ENCODE measurements around the gene NCBP3. TPM values are rescaled to one million over a fixed set of nuclear protein-coding genes. Genes with fewer than 3 reads are reported as not detected.

Gene NCBP3
- total and polyA plus RNA-seq, 8 donors: 13.7 to 34.2 (median 15.4) TPM

GRCh38 chr17:3805581-3805980 is 40.5 kb downstream of the NCBP3 start:
- no peaks in the 10 kb centered on the region for H3K27me3 ChIP-seq
- TF ChIP-seq, protein P1, sequence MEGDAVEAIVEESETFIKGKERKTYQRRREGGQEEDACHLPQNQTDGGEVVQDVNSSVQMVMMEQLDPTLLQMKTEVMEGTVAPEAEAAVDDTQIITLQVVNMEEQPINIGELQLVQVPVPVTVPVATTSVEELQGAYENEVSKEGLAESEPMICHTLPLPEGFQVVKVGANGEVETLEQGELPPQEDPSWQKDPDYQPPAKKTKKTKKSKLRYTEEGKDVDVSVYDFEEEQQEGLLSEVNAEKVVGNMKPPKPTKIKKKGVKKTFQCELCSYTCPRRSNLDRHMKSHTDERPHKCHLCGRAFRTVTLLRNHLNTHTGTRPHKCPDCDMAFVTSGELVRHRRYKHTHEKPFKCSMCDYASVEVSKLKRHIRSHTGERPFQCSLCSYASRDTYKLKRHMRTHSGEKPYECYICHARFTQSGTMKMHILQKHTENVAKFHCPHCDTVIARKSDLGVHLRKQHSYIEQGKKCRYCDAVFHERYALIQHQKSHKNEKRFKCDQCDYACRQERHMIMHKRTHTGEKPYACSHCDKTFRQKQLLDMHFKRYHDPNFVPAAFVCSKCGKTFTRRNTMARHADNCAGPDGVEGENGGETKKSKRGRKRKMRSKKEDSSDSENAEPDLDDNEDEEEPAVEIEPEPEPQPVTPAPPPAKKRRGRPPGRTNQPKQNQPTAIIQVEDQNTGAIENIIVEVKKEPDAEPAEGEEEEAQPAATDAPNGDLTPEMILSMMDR (IDR thresholded peaks at IDR 0.05): no peak
- ATAC-seq: no peak
- no peaks in the 10 kb centered on the region for H3K9me3 ChIP-seq
- H3K4me3 ChIP-seq: no peak overlapping the region
- H3K27ac ChIP-seq: no peak overlapping the region
- 96 to 97% methylated on average over 5 of the region's 5 CpGs for WGBS, 2 donors
- peaks cover 0 to 16% (median 0%) of the 10 kb centered on the region in 3 donors for H3K36me3 ChIP-seq
- DNase-seq: no peak
- H3K4me1 ChIP-seq: no peaks in the 10 kb centered on the region
- intact Hi-C loops (cut with DNase I): no loop called here
- FAIRE-seq: no peak

DNA sequence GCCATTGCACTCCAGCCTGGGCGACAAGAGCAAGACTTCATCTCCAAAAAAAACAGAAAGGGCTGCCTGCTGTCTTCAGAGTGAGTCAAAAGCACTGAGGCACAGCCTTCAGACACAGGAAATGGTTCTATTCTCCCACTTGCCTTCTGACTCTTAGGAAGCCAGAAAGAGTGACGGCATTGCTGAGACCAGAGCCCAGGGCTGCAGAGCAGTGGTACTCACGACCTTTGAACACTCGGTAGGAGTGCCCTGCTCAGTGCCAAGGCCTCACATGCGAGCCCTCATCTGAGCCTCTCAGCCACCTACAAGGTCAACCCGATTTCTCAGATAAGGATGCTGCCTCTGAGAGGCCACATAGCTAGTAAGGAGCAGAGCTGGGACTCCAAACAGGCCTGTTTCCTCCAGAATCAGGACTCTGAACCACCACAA is 41.5 kb downstream of the NCBP3 start:
- no peak for DNase-seq
- TF ChIP-seq, protein P1 (IDR thresholded peaks at IDR 0.05): no peak
- Histone ChIP-seq H3K9me3 (no peaks in the 10 kb centered on the region), H3K4me1 (no peaks in the 10 kb centered on the region), H3K36me3 (peaks cover 0 to 9% (median 0%) of the 10 kb centered on the region in 3 donors), H3K4me3 (no peak overlapping the region), H3K27me3 (no peaks in the 10 kb centered on the region), H3K27ac (no peak overlapping the region)
- intact Hi-C loops (cut with DNase I): no loop called here
- FAIRE-seq: no peak
- ATAC-seq: peak in 3 of 4 donors; percentile 15 to 67 (median 67)
- WGBS, 2 donors: 44 to 45% methylated on average over 6 of the region's 6 CpGs

DNA sequence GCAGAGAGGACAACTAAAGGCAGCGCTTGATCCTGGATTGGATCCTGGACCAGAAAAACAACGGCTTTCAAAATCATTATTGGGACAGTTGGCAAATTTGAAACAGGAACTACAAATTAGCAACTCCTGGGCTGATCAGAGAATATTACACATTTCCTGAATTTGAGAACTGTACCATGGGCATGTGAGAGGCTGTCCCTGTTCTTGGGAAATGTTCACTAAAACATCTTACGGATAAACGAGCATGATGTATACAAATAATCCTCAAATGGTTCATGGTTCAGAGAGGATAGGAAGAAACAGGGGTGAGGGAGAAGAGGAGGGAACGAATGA is 42.8 kb downstream of the NCBP3 start:
- no peak for FAIRE-seq
- peak in 2 of 4 donors; percentile 25 to 44 for ATAC-seq
- intact Hi-C loops (cut with DNase I): no loop called here

DNA sequence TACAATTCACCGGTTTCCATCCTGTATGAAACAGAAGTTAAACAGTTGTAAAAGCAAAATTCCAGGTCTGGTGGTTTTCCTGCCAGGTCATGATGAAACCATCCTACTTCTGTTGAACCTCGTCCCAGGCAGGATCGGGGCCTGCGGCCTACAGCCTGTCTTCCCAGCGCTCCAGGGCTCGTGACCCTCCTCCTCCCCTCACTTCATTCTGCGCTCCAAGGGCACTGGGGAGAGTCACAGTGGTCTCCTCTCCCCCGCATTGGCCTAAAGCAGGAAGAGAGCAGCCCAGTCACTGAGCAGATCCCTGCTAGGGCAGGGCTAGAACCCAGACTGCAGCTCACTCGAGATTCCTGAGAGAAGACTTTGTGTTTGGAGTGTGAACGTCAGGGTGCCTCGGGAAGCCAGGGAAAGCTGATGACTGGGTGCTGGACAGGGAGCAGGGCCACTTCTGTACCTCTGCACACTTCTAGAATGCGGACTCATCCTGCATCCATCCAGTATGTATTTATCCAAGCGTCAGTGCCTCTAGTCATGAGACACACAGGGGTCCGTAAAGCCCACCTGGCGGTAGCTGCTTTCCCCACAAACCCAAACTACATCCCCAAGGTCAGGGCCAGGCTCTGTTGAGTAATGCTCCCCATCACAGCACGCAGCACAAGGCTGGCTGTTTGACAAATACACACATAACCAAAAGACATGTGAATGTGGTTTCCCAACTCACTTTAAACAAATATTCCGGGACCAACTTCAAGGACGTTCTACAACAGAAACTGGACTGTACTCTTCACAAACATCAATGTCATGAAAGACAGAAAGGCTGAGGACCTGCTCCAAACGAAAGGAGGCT is 43.4 kb downstream of the NCBP3 start:
- no peak for FAIRE-seq
- peaks cover 0 to 8% (median 0%) of the 10 kb centered on the region in 3 donors for H3K36me3 ChIP-seq
- DNase-seq: peak in 2 of 6 donors; percentile 31 to 37
- intact Hi-C loops (cut with DNase I): no loop called here
- peak in 3 of 4 donors; percentile 61 to 66 (median 65) for ATAC-seq
- WGBS, 2 donors: 61% methylated on average over 19 of the region's 19 CpGs
- H3K9me3 ChIP-seq: no peaks in the 10 kb centered on the region
- no peak overlapping the region for H3K4me3 ChIP-seq
- H3K27me3 ChIP-seq: no peaks in the 10 kb centered on the region
- no peaks in the 10 kb centered on the region for H3K4me1 ChIP-seq
- TF ChIP-seq, protein P1 (IDR thresholded peaks at IDR 0.05): no peak
- H3K27ac ChIP-seq: peak overlapping the region in 3 of 4 donors; percentile 16 to 59 (median 27)

More for the DNA sequence above, 42.8 kb downstream of the NCBP3 start:
- Histone ChIP-seq H3K4me3 (no peak overlapping the region), H3K4me1 (no peaks in the 10 kb centered on the region), H3K27ac (peak overlapping the region in 2 of 4 donors; percentile 27 to 59), H3K27me3 (no peaks in the 10 kb centered on the region), H3K9me3 (no peaks in the 10 kb centered on the region), H3K36me3 (peaks cover 0 to 9% (median 0%) of the 10 kb centered on the region in 3 donors)
- WGBS, 2 donors: 63 to 64% methylated on average over 5 of the region's 5 CpGs
- no peak for DNase-seq
- TF ChIP-seq, protein P1 (IDR thresholded peaks at IDR 0.05): no peak

- FAIRE-seq (no peak), DNase-seq (no peak), ATAC-seq (no peak)
- no peaks in the 10 kb centered on the region for H3K9me3 ChIP-seq
- H3K36me3 ChIP-seq: no peaks in the 10 kb centered on the region
- TF ChIP-seq, protein P1 (IDR thresholded peaks at IDR 0.05): no peak
- H3K4me1 ChIP-seq: no peaks in the 10 kb centered on the region
- intact Hi-C loops (cut with DNase I): no loop called here
- H3K4me3 ChIP-seq: no peak overlapping the region
- 92% methylated on average over 10 of the region's 10 CpGs for WGBS, 2 donors
- no peak overlapping the region for H3K27ac ChIP-seq
- no peaks in the 10 kb centered on the region for H3K27me3 ChIP-seq
Measured at GRCh38 chr17:3801792-3802191, 44.3 kb downstream of the NCBP3 start.
